Measurements from ENCODE around the gene PHLPP1.
"Not testable (repeated sequence)": the region's sequence is repeated elsewhere in the genome, so short reads cannot be mapped to it uniquely, and the experiment has no call there.

PHLPP1 gene

DNA sequence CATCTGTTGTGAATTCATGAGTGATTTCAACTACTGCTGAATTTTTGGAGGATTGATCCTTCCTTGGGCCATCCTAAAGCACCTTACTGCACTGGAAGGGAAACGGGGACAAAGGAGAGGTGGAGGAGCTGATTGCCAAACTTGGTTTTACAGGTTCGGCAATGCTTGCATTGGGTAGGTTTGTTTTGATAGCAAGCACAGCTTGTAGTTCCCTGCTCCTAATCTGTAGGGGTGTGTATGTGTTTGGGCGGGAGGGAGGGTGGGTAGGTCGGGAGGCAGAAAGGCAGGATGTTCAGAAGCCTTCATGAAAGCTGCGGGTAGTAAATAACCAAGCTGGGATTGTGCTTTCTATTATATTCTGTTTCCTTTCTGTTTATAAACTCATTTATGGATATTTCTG lies 24.6 kb downstream of the PHLPP1 start:
- POLR2A ChIA-PET = interaction anchor here (2.0 kb wide), 1 partner anchor 23 kb away, joined by 6 read pairs; no protein-coding TSS in a partner anchor

DNA sequence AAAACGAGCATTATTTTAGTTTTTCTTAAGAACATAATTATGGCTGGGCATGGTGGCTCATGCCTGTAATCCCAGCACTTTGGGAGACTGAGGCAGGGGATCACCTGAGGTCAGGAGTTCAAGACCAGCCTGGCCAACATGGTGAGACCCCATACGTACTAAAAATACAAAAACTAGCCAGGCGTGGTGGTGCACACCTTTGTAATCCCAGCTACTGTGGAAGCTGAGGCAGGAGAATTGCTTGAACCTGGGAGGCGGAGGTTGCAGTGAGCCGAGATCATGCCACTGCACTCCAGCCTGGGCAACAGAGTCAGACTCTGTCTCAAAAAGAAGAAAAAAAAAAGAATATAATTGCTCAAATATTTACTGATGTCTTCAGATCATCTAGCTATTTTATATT lies 25.3 kb downstream of the PHLPP1 start:
- not testable (repeated sequence) for H3K9me3 ChIP-seq (ENCODE audit: control insufficient read depth, insufficient read depth, low read depth, low read length); H3K4me3 ChIP-seq (ENCODE audit: low read depth, low read length); H3K36me3 ChIP-seq (ENCODE audit: control insufficient read depth in 2 of 2, insufficient read depth in 1 of 2, low read length in 2 of 2)
- ChIA-PET POLR2A (interaction anchor here (1.6 to 2.0 kb wide), 2 partner anchors 21 to 24 kb away, joined by 3 to 6 read pairs; no protein-coding TSS in a partner anchor), CTCF (interaction anchor here (0.6 to 1.2 kb wide), 4 partner anchors 18 to 216 kb away, joined by 3 to 5 read pairs (median 4); no protein-coding TSS in a partner anchor)
- H3K27ac ChIP-seq (ENCODE audit: extremely low read depth, low read depth, low read length) = peak overlapping the region; percentile 50
- peak; percentile 31; the same call in 1 of the 2 replicates for TF ChIP-seq OSR2 (tag by site-specific recombination; IDR thresholded peaks at IDR 0.05)
- TF ChIP-seq BCL11B (tag by site-specific recombination; IDR thresholded peaks at IDR 0.05; ENCODE audit: low read depth) = 0 out of 2 replicates have a peak, but pooled peaks have one; percentile 16
- peak; percentile 95 for TF ChIP-seq ZNF121 (tag by site-specific recombination; IDR thresholded peaks at IDR 0.05)
- H3K4me1 ChIP-seq (ENCODE audit: control insufficient read depth, insufficient read depth, low read length) = peaks cover 43% of the 10 kb centered on the region

More for the DNA sequence above, 24.6 kb downstream of the PHLPP1 start:
- no peak overlapping the region for H3K27ac ChIP-seq (ENCODE audit: extremely low read depth, low read depth, low read length)
- H3K9me3 ChIP-seq (ENCODE audit: control insufficient read depth, insufficient read depth, low read depth, low read length) = no peaks in the 10 kb centered on the region
- CTCF ChIA-PET = interaction anchor here (1.1 to 1.2 kb wide), 2 partner anchors 28 to 154 kb away, joined by 3 to 4 read pairs; no protein-coding TSS in a partner anchor
- H3K36me3 ChIP-seq (ENCODE audit: control insufficient read depth in 2 of 2, insufficient read depth in 1 of 2, low read length in 2 of 2) = no peaks in the 10 kb centered on the region
- TF ChIP-seq ZBTB17 (tag by site-specific recombination; IDR thresholded peaks at IDR 0.05) (peak; percentile 30; the same call in 1 of the 2 replicates), KLF9 (tag by site-specific recombination; IDR thresholded peaks at IDR 0.05; ENCODE audit: low read depth) (no peak)
- H3K4me3 ChIP-seq (ENCODE audit: low read depth, low read length) = no peak overlapping the region
- H3K4me1 ChIP-seq (ENCODE audit: control insufficient read depth, insufficient read depth, low read length) = peaks cover 40% of the 10 kb centered on the region

DNA sequence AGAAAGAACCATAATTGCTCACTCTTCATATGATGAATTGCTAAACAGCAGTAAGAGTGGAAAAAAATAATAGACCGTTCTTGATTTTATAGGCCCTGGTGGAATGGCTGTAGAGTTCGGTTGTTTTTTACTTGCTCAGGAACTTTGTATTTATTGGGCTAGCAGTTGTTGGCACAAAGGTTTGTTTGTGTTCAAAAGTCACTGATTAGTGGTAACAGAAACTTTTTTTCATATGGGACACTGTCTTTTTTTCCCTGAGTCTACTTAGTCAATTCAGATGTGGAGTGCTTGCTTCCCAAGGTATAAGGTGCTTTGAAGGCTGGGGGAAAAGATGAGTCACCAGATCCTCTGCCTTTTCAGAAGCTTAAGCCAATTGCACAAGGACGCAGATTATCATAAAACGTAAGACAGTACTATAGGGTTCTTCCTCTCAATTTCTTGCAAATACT lies 25.8 kb downstream of the PHLPP1 start:
- peak overlapping the region; percentile 50 for H3K27ac ChIP-seq (ENCODE audit: extremely low read depth, low read depth, low read length)
- POLR2A ChIA-PET = interaction anchor here (1.6 to 2.0 kb wide), 2 partner anchors 21 to 24 kb away, joined by 3 to 6 read pairs; no protein-coding TSS in a partner anchor
- no peak overlapping the region for H3K4me3 ChIP-seq (ENCODE audit: low read depth, low read length)
- no peaks in the 10 kb centered on the region for H3K9me3 ChIP-seq (ENCODE audit: control insufficient read depth, insufficient read depth, low read depth, low read length)
- no peaks in the 10 kb centered on the region for H3K36me3 ChIP-seq (ENCODE audit: control insufficient read depth in 2 of 2, insufficient read depth in 1 of 2, low read length in 2 of 2)
- CTCF ChIA-PET = interaction anchor here (0.6 to 1.2 kb wide), 5 partner anchors 11 to 215 kb away, joined by 3 to 5 read pairs (median 4); no protein-coding TSS in a partner anchor
- peaks cover 40% of the 10 kb centered on the region for H3K4me1 ChIP-seq (ENCODE audit: control insufficient read depth, insufficient read depth, low read length)
- TF ChIP-seq, protein P1, sequence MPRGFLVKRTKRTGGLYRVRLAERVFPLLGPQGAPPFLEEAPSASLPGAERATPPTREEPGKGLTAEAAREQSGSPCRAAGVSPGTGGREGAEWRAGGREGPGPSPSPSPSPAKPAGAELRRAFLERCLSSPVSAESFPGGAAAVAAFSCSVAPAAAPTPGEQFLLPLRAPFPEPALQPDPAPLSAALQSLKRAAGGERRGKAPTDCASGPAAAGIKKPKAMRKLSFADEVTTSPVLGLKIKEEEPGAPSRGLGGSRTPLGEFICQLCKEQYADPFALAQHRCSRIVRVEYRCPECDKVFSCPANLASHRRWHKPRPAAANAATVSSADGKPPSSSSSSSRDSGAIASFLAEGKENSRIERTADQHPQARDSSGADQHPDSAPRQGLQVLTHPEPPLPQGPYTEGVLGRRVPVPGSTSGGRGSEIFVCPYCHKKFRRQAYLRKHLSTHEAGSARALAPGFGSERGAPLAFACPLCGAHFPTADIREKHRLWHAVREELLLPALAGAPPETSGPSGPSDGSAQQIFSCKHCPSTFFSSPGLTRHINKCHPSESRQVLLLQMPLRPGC (tag by site-specific recombination; IDR thresholded peaks at IDR 0.05) = no peak
- no peak for TF ChIP-seq ZNF394 (tag by site-specific recombination; IDR thresholded peaks at IDR 0.05; ENCODE audit: borderline replicate concordance)
- TF ChIP-seq, protein P2, sequence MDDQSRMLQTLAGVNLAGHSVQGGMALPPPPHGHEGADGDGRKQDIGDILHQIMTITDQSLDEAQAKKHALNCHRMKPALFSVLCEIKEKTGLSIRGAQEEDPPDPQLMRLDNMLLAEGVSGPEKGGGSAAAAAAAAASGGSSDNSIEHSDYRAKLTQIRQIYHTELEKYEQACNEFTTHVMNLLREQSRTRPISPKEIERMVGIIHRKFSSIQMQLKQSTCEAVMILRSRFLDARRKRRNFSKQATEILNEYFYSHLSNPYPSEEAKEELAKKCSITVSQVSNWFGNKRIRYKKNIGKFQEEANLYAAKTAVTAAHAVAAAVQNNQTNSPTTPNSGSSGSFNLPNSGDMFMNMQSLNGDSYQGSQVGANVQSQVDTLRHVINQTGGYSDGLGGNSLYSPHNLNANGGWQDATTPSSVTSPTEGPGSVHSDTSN (CRISPR knock-in tag; IDR thresholded peaks at IDR 0.05) = no peak
- no peak for TF ChIP-seq ZNF138 (tag by site-specific recombination; IDR thresholded peaks at IDR 0.05; ENCODE audit: borderline replicate concordance)
- no peak for TF ChIP-seq ZNF19 (tag by site-specific recombination; IDR thresholded peaks at IDR 0.05; ENCODE audit: low read depth)
- TF ChIP-seq ZFP69B (tag by site-specific recombination; IDR thresholded peaks at IDR 0.05) = no peak
- TF ChIP-seq ZNF112 (tag by site-specific recombination; IDR thresholded peaks at IDR 0.05) = no peak
- 0 out of 2 replicates have a peak, but pooled peaks have one; percentile 69 for TF ChIP-seq ZNF660 (tag by site-specific recombination; IDR thresholded peaks at IDR 0.05)
- TF ChIP-seq, protein P3, sequence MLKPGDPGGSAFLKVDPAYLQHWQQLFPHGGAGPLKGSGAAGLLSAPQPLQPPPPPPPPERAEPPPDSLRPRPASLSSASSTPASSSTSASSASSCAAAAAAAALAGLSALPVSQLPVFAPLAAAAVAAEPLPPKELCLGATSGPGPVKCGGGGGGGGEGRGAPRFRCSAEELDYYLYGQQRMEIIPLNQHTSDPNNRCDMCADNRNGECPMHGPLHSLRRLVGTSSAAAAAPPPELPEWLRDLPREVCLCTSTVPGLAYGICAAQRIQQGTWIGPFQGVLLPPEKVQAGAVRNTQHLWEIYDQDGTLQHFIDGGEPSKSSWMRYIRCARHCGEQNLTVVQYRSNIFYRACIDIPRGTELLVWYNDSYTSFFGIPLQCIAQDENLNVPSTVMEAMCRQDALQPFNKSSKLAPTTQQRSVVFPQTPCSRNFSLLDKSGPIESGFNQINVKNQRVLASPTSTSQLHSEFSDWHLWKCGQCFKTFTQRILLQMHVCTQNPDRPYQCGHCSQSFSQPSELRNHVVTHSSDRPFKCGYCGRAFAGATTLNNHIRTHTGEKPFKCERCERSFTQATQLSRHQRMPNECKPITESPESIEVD (tag by site-specific recombination; IDR thresholded peaks at IDR 0.05) = peak; percentile 92
- TF ChIP-seq WT1 (tag by site-specific recombination; IDR thresholded peaks at IDR 0.05) = no peak
- no peak for TF ChIP-seq ZNF211 (tag by site-specific recombination; IDR thresholded peaks at IDR 0.05; ENCODE audit: low read depth)
- TF ChIP-seq ZNF202 (tag by site-specific recombination; IDR thresholded peaks at IDR 0.05; ENCODE audit: borderline replicate concordance) = no peak
- TF ChIP-seq ZNF335 (tag by site-specific recombination; conservative IDR thresholded peaks at IDR 0.05) = peak; percentile 35; the same call in 1 of the 2 replicates
- TF ChIP-seq ZNF366 (tag by site-specific recombination; conservative IDR thresholded peaks at IDR 0.05) = peak; percentile 73; the same call in 1 of the 2 replicates
- TF ChIP-seq ZNF169 (tag by site-specific recombination; IDR thresholded peaks at IDR 0.05) = no peak
- TF ChIP-seq, protein P4, sequence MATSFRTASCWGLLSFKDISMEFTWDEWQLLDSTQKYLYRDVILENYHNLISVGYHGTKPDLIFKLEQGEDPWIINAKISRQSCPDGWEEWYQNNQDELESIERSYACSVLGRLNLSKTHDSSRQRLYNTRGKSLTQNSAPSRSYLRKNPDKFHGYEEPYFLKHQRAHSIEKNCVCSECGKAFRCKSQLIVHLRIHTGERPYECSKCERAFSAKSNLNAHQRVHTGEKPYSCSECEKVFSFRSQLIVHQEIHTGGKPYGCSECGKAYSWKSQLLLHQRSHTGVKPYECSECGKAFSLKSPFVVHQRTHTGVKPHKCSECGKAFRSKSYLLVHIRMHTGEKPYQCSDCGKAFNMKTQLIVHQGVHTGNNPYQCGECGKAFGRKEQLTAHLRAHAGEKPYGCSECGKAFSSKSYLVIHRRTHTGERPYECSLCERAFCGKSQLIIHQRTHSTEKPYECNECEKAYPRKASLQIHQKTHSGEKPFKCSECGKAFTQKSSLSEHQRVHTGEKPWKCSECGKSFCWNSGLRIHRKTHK (tag by site-specific recombination; IDR thresholded peaks at IDR 0.05) = no peak
- no peak for TF ChIP-seq ZNF24 (tag by site-specific recombination; IDR thresholded peaks at IDR 0.05)
- no peak for TF ChIP-seq ZBTB48 (tag by site-specific recombination; IDR thresholded peaks at IDR 0.05)
- peak; percentile 46; the same call in 1 of the 2 replicates for TF ChIP-seq OSR2 (tag by site-specific recombination; IDR thresholded peaks at IDR 0.05)
